CD4-positive, alpha-beta T cell treated with Interleukin-4 for 1 hour (primary cell): ENCODE results near the gene FAM76A.
"Not testable (repeated sequence)": the region's sequence is repeated elsewhere in the genome, so short reads cannot be mapped to it uniquely, and the experiment has no call there.

ENCODE experiments used
- DNase-seq, 2 donors: peaks; one replicate each; pipeline ENCODE4 v3.0.0-alpha.2; 2020 to 2022

Gene FAM76A

DNA sequence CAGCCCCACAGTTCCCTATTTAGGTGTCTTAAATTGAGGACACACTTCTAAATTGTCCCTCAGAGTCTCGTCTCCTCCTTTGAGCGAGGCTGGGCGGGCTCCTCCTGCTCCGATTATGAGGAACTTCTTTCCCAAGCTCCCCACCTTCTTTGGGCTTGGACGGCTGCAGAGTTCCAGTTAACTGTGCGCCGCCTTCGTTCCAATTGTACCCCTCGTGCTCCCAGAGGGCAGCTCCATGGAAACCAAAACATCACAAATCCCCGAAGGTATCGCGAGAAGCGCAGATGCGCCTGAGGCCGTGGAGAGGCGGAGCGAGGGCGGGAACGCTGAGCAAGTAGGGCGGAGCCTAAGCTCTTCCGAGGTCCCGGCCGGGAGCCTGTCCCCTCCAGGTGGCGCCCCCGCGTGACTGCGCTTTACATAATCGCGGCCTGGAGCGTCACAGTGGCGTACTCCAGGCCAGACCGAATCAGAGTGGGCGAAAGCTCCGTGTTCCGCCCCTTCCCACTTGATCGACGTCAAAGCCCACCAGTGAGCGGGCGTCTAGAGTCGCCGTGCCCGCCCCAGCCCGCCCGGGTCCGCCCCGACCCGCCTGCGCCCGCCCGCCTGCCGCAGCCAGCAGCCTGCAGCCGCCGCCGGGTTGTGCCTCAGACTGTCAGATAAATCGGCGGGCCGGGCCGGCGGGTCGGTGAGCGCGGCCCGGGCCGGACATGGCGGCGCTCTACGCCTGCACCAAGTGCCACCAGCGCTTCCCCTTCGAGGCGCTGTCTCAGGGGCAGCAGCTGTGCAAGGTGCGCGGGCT lies at the start of gene FAM76A:
Gene FAM76A, plus strand, starts transcription at position 588 of the 799 bp plus-strand sequence. Its CDS starts 120 bp downstream, at position 708.
- DNase-seq: peak; percentile 100

DNA sequence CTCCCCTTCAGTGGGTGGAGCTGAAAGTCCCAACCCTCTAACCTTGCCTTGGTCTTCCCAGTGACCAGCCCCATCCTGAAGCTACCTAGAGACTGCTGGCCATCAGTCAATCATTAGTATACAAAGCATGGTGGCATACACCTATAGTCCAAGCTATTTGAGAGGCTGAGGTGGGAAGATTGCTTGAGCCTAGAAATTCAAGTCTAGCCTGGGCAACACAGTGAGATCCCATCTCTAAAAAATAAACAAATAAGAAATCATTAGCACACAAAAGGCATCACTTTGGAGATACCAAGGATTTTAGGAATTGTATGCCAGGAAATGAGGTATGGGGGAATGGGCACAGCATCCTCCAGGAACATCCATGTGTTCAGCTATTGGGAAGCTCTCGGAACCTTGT lies 49.4 kb upstream of the FAM76A start:
- no peak for DNase-seq

DNA sequence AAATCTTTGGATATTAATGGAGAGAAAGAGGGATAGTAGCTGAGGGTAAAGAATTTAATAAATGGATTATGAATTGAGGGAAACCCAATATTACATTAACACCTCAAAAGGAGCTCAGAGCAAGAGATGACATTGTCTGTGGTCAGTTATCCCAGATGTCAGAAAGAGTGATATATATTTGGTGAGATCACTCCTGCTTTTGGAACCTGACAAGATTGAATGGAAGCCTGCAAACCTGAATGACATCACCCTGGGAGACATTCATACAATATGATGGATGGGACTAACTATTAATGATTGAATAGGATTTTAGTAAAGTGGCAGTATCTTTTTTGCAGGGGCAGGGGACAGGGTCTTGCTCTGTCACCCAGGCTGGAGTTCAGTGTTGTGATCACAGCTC lies 47.0 kb upstream of the FAM76A start:
- DNase-seq: no peak

DNA sequence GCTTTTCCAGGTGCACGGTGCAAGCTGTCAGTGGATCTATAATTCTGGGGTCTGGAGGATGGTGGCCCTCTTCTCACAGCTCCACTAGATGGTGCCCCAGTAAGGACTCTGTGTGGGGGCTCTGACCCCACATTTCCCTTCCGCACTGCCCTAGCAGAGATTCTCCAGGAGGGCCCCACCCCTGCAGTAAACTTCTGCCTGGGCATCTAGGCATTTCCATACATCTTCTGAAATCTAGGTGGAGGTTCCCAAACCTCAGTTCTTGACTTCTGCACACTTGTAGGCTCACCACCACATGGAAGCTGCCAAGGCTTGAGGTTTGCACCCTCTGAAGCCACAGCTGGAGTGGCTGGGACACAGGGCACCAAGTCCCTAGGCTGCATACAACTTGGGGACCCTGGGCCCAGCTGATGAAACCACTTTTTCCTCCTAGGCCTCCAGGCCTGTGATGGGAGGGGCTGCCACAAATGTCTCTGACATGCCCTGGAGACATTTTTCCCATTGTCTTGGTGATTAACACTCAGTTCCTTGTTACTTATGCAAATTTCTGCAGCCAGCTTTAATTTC lies 45.5 kb upstream of the FAM76A start:
- DNase-seq: not testable (repeated sequence)

- not testable (repeated sequence) for DNase-seq
Observed at GRCh38 chr1:27681580-27681979, 44.2 kb upstream of the FAM76A start.

DNA sequence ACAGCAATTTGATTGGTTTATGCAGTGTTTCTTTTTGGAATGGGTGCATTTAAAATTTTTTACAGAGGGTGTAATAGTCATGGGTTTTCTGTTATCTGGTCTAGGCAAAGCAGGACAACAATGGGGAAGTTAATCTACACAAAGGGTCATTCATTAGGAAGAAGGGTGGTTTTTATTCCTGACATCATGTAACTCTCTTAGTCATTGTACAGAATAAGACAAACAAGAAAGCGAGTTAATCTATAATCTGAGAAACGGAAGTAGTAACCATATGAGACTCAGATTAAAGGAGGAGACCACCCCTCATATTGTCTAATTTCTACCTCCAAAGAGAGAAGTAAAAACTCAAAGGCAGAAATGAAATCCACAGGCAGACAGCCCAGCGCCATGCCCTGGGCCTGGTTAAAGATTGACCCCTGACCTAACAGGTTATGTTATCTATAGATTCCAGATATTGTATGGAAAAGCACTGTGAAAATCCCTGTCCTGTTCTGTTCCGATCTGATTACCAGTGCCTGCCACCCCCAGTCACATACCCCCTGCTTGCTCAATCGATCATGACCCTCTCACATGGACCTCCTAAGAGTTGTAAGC lies 43.3 kb upstream of the FAM76A start:
- no peak for DNase-seq

- DNase-seq: no peak
Observed at GRCh38 chr1:27684176-27684575, 41.6 kb upstream of the FAM76A start.

DNA sequence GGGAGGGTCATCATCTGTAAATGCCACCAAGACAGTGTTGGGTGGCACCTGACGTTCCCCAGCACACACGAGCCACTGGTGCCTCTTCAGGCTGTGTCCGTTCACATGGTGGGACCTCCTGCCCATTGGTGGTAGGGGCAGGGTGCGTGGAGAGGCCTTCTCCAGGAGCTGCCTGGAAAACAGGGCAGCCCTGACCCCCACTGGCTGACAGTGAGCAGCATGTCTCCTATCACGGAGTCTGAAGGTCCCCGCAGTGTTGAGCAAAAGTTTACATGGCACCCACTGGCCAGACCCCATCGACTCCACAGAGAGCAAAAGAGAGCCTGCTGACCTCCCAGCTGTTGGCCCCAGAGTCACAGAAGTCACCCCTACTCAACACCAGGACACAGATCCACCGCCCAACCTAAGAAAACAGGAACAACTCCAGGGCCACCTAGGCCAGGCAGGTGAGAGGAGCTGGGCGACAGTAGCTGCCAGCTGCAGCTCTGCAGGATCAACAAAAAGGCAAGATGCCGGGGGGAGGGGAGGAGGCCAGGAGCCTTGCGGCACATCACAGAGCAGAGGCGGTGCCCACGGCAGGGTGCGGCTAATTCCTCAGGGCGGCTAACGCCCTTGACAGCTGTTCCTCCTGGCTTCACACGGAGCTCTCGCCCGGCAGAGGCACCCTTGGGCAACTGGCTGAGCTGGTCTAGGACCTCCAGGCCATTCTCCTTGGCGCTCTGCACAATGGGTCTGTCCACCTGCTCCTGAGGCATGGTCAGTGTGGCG lies 39.4 kb upstream of the FAM76A start:
- no peak for DNase-seq

DNA sequence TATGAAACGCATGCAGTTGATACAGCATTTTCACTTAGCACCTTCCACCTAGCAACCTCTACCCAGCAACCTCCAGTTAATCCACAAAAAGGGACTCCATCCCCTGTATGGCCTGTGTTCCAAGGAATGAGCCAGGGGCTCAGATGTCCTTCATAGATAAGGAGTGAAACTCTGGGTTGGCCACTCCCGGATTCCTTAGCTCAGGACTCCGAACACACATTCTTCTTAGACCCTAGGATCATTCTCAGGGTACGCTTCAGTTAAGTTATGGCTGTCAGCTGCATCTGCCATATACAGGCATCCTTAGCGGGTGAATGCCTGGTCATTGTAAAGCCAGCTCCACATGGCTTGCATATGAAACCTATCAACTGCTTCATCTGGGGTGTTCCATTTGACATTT lies 37.9 kb upstream of the FAM76A start:
- DNase-seq: no peak

GRCh38 chr1:27689423-27690173 lies 36.2 kb upstream of the FAM76A start:
- DNase-seq: no peak

DNA sequence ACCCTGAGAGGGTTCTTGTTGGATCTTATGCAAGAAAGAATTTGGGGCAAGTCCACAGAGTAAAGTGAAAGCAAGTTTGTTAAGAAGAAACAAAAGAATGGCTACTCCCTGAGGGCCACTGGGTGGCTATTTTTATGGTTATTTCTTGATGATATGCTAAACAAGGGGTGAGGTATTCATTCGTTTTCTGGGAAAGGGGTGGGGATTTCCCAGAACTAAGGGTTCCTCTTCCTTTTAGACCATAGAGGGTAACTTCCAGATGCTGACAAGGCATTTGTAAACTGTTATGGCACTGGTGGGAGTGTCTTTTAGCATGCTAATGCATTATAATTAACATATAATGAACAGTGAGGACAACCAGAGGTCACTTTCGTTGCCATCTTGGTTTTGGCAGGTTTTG lies 35.6 kb upstream of the FAM76A start:
- no peak for DNase-seq

GRCh38 chr1:27696835-27697234 lies 28.9 kb upstream of the FAM76A start:
- DNase-seq: not testable (repeated sequence)

DNA sequence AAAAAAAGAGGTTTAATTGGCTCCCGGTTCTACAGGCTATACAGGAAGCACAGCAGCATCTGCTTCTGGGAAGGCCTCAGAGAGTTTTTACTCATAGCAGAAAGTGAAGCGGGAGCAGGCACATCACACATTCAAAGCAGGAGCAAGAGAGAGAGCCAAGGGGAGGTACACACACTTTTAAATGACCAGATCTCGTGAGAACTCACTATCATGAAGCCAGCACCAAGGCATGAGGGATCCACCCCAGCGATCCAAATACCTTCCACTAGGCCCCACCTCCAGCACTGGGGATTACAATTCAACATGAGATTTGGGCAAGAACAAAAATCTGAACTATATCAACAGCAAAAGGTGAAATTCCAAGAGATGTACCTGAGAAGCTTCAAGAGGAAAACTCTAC lies 20.8 kb upstream of the FAM76A start:
- DNase-seq: no peak

GRCh38 chr1:27705545-27705944 lies 20.2 kb upstream of the FAM76A start:
- DNase-seq: no peak

- no peak for DNase-seq
Observed at GRCh38 chr1:27710574-27710973, 15.2 kb upstream of the FAM76A start.

DNA sequence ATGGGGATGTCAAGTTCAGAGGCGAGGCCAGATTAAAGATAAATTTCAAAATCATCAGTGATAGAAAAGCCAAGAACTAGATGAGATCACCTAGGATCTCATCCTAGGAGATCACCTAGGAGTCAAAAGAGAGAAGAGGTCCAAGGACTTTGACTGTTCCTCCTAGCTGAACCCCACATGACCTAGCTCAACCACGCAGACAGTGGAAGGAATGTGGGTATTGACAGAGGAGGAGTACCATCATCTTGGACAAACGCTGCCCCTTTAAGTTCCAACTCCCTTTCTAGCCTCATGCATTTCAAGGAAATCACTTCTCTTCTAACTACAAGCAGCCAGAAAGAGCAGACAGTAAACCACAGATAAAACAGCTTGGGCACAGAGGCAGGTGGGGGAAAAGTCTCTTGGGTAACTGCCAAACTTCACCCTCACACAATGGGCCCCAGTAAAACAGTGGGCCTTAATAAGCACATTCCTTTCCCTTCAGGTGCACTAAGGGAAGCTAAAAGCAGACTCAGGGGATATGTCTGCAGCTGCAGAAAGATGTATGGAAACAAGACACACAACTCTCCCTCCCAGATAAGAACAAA lies 12.5 kb upstream of the FAM76A start:
- no peak for DNase-seq

DNA sequence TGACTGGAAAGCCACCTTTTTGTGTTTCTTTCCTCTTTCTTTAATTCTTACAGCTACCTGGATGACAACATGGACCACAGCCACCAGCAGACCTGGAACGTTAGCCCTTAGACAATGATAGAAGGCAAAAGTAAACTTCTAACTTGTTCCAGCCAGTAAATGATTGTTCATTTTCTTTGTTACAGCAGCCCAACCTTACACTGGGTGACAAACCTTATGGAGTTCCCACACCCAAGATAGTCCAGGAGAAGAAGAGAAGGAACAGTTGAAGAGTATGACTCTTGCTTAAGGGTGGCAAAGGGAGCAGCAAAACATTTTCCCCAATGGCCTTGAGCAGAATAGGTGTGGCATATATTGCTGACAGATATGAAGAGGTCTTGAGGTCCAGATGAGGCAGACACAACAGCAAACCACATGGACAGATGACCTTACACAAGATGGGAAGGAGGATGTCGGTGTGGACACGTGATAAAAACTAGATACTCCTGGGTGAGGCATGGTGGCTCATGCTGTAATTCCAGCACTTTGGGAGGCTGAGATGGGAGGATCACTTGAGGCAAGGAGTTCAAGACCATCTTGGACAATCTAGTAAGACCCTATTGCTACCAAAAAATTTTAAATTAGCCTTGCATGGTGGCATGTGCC lies 11.8 kb upstream of the FAM76A start:
- DNase-seq: no peak

DNA sequence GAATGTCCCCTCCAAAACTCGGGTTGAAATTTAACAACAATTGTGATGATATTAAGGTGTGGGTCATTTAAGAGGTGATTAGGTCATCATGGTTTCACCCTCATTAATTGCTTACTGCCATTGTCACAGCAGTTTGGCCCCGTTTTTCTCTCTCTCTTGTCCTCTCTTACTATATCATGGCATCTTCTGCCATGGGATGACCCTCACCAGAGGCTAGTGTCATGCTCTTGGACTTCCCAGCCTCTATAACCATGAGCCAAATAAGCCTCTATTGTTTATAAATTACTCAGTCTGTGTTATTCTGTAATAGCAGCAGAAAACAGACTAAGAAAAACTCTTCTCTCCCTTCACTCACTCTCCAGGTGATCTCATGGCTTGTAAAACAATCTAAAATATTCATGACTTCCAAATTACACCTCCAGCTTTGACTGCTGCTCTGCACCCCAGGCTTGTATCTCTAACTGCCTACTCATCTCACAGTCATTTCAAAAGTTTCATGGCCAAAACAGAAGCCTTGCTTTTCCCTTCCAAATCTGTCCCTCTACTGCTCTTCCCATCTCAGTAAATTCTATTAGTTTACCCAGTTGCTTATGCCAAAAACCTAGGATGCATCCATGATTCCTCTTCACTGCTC lies 9.4 kb upstream of the FAM76A start:
- no peak for DNase-seq

DNA sequence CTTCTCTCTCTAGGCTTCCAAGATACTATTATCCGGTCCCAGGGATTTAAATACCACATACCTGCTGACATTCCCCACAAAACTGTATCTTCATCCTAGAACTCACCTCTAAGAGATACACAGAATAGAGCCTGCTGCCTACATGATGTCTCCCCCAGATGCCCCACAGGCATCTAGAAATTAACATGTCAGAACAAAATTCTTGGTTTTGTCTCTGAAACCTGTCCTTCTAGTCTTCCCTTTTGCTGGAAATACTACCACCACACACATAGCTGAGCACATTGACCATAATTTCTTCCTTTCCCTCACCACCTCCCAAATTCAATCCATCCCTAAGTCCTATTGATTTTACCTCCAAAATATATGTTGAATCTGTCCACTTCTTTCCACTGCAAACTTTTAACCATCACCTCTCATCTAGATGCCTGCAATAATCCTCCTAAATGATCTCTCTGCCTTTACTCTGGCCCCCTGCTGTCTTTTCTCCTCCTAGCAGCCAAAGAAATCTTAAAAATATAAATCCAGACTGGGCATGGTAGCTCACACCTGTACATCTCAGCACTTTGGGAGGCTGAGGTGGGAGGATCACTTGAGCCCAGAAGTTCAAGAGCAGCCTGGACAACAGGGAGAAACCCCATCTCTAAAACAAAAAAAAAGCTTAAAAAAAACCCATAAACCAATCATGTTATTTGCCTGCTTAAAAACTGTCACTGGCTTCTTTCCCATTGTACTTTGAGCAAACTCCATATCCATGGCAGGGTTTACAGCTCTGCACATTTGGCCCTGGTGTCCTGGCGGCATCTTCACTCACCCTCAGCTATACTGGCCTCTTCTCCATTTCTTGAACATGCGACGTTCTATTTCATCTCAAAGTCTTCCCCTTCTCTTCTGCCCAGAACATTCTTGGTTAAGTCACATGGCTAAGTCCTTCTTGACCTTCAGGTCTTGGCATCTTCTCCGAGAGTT lies 6.2 kb upstream of the FAM76A start:
- DNase-seq: peak in 1 of 2 donors; percentile 17

DNA sequence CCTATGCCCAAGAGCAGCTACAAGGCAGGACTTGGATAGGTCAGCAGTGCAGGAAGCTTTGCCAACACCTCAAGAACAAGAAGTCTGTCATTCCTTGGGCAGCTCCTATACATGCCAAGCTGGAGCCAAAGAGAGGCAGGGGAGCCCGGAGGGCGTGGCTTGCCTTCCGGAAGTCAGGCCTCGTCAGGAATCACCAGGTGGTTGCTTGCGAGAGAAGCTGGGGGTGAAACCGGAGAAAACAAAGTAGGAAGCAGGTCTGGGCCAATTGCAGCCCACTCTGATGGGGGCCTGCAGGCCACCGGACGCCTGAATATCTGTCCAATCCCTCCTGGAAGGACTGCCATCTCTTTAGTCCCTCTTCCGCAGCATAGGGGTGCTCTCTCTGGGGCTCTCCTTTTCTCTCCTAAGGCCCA lies 794 bp upstream of the FAM76A start:
- DNase-seq: no peak
